Vagina (tissue), 2 donors: ENCODE measurements around the gene CD101. TPM values are rescaled to one million over a fixed set of nuclear protein-coding genes. Genes with fewer than 3 reads are reported as not detected.

ENCODE experiments used
- DNase-seq, 2 donors: peaks; one replicate each; pipeline ENCODE4 v3.0.0-alpha.2; 2017; ENCODE audit errors: extremely low spot score in 2 of 2
- H3K27ac ChIP-seq: fragments of 200-600 bp; sonication (generic); one replicate; pipeline ENCODE4 v1.5.1; 2019
- H3K27me3 ChIP-seq: fragments of 200-600 bp; sonication (generic); one replicate; pipeline ENCODE4 v1.5.1; 2019
- H3K36me3 ChIP-seq, 2 donors: fragments of 200-600 bp; sonication (generic); one replicate each; pipeline ENCODE4 v1.5.1; 2017 to 2019
- H3K4me1 ChIP-seq: fragments of 200-600 bp; sonication (generic); one replicate; pipeline ENCODE4 v1.5.1; 2019
- H3K4me3 ChIP-seq, 2 donors: fragments of 200-600 bp; sonication (generic); 1 replicate in 1 of 2; 2 replicates in 1 of 2; pipeline ENCODE4 v1.5.1; 2016 to 2019
- H3K9me3 ChIP-seq: fragments of 200-600 bp; sonication (generic); one replicate; pipeline ENCODE4 v1.5.1; 2019
- CTCF ChIP-seq, 3 experiments: fragments of 450-650 bp in 2 of 3; fragments of 200-600 bp in 1 of 3; sonication (generic) in 1 of 3; IDR thresholded peaks; one replicate each; pipeline ENCODE4 v1.5.1; 2017 to 2019; ENCODE audit warnings: antibody characterized with exemption in 3 of 3, mild to moderate bottlenecking in 2 of 3, moderate library complexity in 2 of 3
- POLR2A ChIP-seq, 2 donors: fragments of 450-650 bp; IDR thresholded peaks; one replicate each; pipeline ENCODE4 v1.6.1; 2017; ENCODE audit warnings: antibody characterized with exemption in 2 of 2, mild to moderate bottlenecking in 2 of 2, moderate library complexity in 2 of 2
- POLR2AphosphoS5 ChIP-seq, 2 donors: sonication (generic); formaldehyde crosslinking; IDR thresholded peaks; one replicate each; pipeline ENCODE4 v1.9.0; 2017; ENCODE audit warnings: antibody characterized with exemption in 2 of 2, mild to moderate bottlenecking in 2 of 2, low read depth in 1 of 2; ENCODE audit not compliant: insufficient read depth in 1 of 2
- intact Hi-C: fragments of 100-400 bp; cut with DNase I; formaldehyde crosslinking; loops from one replicate; pipeline ENCODE4 v1.15.1; 2023
- total RNA-seq: library from RNA; depleted of rRNA; stranded (reverse); fragments of >200 nt; gene quantifications from one replicate; pipeline ENCODE4 v1.2.3, GENCODE V29; 2016

The CD101 gene
- total RNA-seq, 1 donor from 2014 or later, result 3.9 TPM

- no peaks in the 10 kb centered on the region for H3K9me3 ChIP-seq
- H3K27ac ChIP-seq, result no peak overlapping the region
- H3K36me3 ChIP-seq, result no peaks in the 10 kb centered on the region
- no peaks in the 10 kb centered on the region for H3K4me1 ChIP-seq
- TF ChIP-seq POLR2A (IDR thresholded peaks at IDR 0.05), result no peak
- no peak for TF ChIP-seq POLR2AphosphoS5 (IDR thresholded peaks at IDR 0.05; ENCODE audit: insufficient read depth in 1 of 2, low read depth in 1 of 2)
- no peak for TF ChIP-seq CTCF (IDR thresholded peaks at IDR 0.05)
- no peak overlapping the region for H3K4me3 ChIP-seq
- H3K27me3 ChIP-seq, result no peaks in the 10 kb centered on the region
- DNase-seq, result no peak
- intact Hi-C loops, result no loop called here
These were observed 10.9 kb upstream of the CD101 start for GRCh38 chr1:116990612-116991151.

GRCh38 chr1:116991171-116991845 is 10.3 kb upstream of the CD101 start:
- TF ChIP-seq POLR2AphosphoS5 (IDR thresholded peaks at IDR 0.05; ENCODE audit: insufficient read depth in 1 of 2, low read depth in 1 of 2) (no peak), CTCF (IDR thresholded peaks at IDR 0.05) (no peak), POLR2A (IDR thresholded peaks at IDR 0.05) (no peak)
- H3K4me3 ChIP-seq, result no peak overlapping the region
- no peak for DNase-seq
- no peaks in the 10 kb centered on the region for H3K9me3 ChIP-seq
- H3K27ac ChIP-seq, result no peak overlapping the region
- H3K36me3 ChIP-seq, result no peaks in the 10 kb centered on the region
- no peaks in the 10 kb centered on the region for H3K4me1 ChIP-seq
- intact Hi-C loops, result no loop called here
- H3K27me3 ChIP-seq, result no peaks in the 10 kb centered on the region

GRCh38 chr1:116991918-116992317 is 9.6 kb upstream of the CD101 start:
- Histone ChIP-seq H3K4me1 (no peaks in the 10 kb centered on the region), H3K27me3 (no peaks in the 10 kb centered on the region), H3K27ac (no peak overlapping the region), H3K9me3 (no peaks in the 10 kb centered on the region), H3K36me3 (no peaks in the 10 kb centered on the region), H3K4me3 (no peak overlapping the region)
- no peak for DNase-seq
- intact Hi-C loops, result no loop called here
- TF ChIP-seq POLR2AphosphoS5 (IDR thresholded peaks at IDR 0.05; ENCODE audit: insufficient read depth in 1 of 2, low read depth in 1 of 2), result no peak
- no peak for TF ChIP-seq CTCF (IDR thresholded peaks at IDR 0.05)
- TF ChIP-seq POLR2A (IDR thresholded peaks at IDR 0.05), result no peak

- no peak for DNase-seq
- no peaks in the 10 kb centered on the region for H3K27me3 ChIP-seq
- TF ChIP-seq CTCF (IDR thresholded peaks at IDR 0.05) (no peak), POLR2A (IDR thresholded peaks at IDR 0.05) (no peak), POLR2AphosphoS5 (IDR thresholded peaks at IDR 0.05; ENCODE audit: insufficient read depth in 1 of 2, low read depth in 1 of 2) (no peak)
- no peak overlapping the region for H3K4me3 ChIP-seq
- H3K36me3 ChIP-seq, result no peaks in the 10 kb centered on the region
- no peak overlapping the region for H3K27ac ChIP-seq
- no peaks in the 10 kb centered on the region for H3K9me3 ChIP-seq
- intact Hi-C loops, result no loop called here
- no peaks in the 10 kb centered on the region for H3K4me1 ChIP-seq
These were observed 8.3 kb upstream of the CD101 start for GRCh38 chr1:116993286-116993685.

- intact Hi-C loops, result no loop called here
- TF ChIP-seq POLR2A (IDR thresholded peaks at IDR 0.05) (no peak), CTCF (IDR thresholded peaks at IDR 0.05) (no peak), POLR2AphosphoS5 (IDR thresholded peaks at IDR 0.05; ENCODE audit: insufficient read depth in 1 of 2, low read depth in 1 of 2) (no peak)
- Histone ChIP-seq H3K36me3 (no peaks in the 10 kb centered on the region), H3K4me1 (no peaks in the 10 kb centered on the region), H3K27ac (no peak overlapping the region), H3K9me3 (no peaks in the 10 kb centered on the region), H3K4me3 (no peak overlapping the region), H3K27me3 (no peaks in the 10 kb centered on the region)
- no peak for DNase-seq
These were observed 7.1 kb upstream of the CD101 start for GRCh38 chr1:116994411-116994810.
